GM21529 (cell line): ENCODE results near the gene PCDH10.
"Not testable (repeated sequence)": the region's sequence is repeated elsewhere in the genome, so short reads cannot be mapped to it uniquely, and the experiment has no call there.

Source experiments
- ATAC-seq: cut with Tn5 transposase; IDR thresholded peaks from one replicate; pipeline ENCODE4 v1.9.1; 2021; ENCODE audit not compliant: unreplicated experiment

The PCDH10 gene

GRCh38 chr4:133208694-133209285, 59.7 kb downstream of the PCDH10 start:
- ATAC-seq: no peak

GRCh38 chr4:133233922-133234321, 84.8 kb downstream of the PCDH10 start:
- ATAC-seq: no peak

- ATAC-seq: not testable (repeated sequence)
Observed at GRCh38 chr4:133240451-133240850, 91.4 kb downstream of the PCDH10 start.
